Activated CD8-positive, alpha-beta memory T cell treated with anti-CD3 and anti-CD28 coated beads, Interleukin-2, amount 50 U/mL, for 1 hour (primary cell): Measurements from ENCODE around the gene ZFR.
"Not testable (repeated sequence)": the region's sequence is repeated elsewhere in the genome, so short reads cannot be mapped to it uniquely, and the experiment has no call there.

ENCODE experiments used
- DNase-seq: peaks from one replicate; pipeline ENCODE4 v3.0.0-alpha.2; 2020; ENCODE audit errors: extremely low read depth

The ZFR gene

GRCh38 chr5:32410630-32411029, 33.9 kb downstream of the ZFR start:
- DNase-seq, result no peak

GRCh38 chr5:32406650-32407049, 37.9 kb downstream of the ZFR start:
- no peak for DNase-seq

GRCh38 chr5:32405507-32405906, 39.0 kb downstream of the ZFR start:
- DNase-seq, result no peak

GRCh38 chr5:32403760-32404159, 40.8 kb downstream of the ZFR start:
- DNase-seq, result no peak

- DNase-seq, result no peak
These were observed 44.1 kb downstream of the ZFR start for GRCh38 chr5:32400401-32400800.

GRCh38 chr5:32398754-32399153, 45.8 kb downstream of the ZFR start:
- DNase-seq, result not testable (repeated sequence)

GRCh38 chr5:32394981-32395380, 49.6 kb downstream of the ZFR start:
- DNase-seq, result no peak

- no peak for DNase-seq
These were observed 52.5 kb downstream of the ZFR start for GRCh38 chr5:32392039-32392438.

GRCh38 chr5:32390819-32391591, 53.5 kb downstream of the ZFR start:
- DNase-seq, result no peak

GRCh38 chr5:32388432-32389129, 56.0 kb downstream of the ZFR start:
- no peak for DNase-seq

- DNase-seq, result no peak
These were observed 56.7 kb downstream of the ZFR start for GRCh38 chr5:32387841-32388240.

- DNase-seq, result no peak
These were observed 57.3 kb downstream of the ZFR start for GRCh38 chr5:32387211-32387610.

- DNase-seq, result no peak
These were observed 59.9 kb downstream of the ZFR start for GRCh38 chr5:32384621-32385020.

GRCh38 chr5:32383586-32383985, 61.0 kb downstream of the ZFR start:
- no peak for DNase-seq

GRCh38 chr5:32383065-32383464, 61.5 kb downstream of the ZFR start:
- DNase-seq, result no peak

GRCh38 chr5:32379421-32379820, 65.1 kb downstream of the ZFR start:
- DNase-seq, result no peak

- DNase-seq, result no peak
These were observed 65.6 kb downstream of the ZFR start for GRCh38 chr5:32378966-32379365.

GRCh38 chr5:32369542-32370155, 74.9 kb downstream of the ZFR start:
- DNase-seq, result no peak

- DNase-seq, result no peak
These were observed 75.5 kb downstream of the ZFR start for GRCh38 chr5:32369032-32369431.

GRCh38 chr5:32367271-32367670, 77.3 kb downstream of the ZFR start:
- not testable (repeated sequence) for DNase-seq

- no peak for DNase-seq
These were observed 78.9 kb downstream of the ZFR start for GRCh38 chr5:32365623-32366022.

GRCh38 chr5:32363030-32363429, 81.5 kb downstream of the ZFR start:
- no peak for DNase-seq

GRCh38 chr5:32362527-32362926, 82.0 kb downstream of the ZFR start:
- no peak for DNase-seq
